Neural crest cell (in vitro differentiated cells): ENCODE results near the gene NRN1. TPM values are rescaled to one million over a fixed set of nuclear protein-coding genes. Genes with fewer than 3 reads are reported as not detected.

Experiments
- DNase-seq: peaks from one replicate; pipeline ENCODE4 v3.0.0; 2021; ENCODE audit warnings: low read depth, mixed read lengths, low spot score
- H3K27ac Mint-ChIP-seq: one replicate; pipeline ENCODE4 v1.8.0; 2021; ENCODE audit warnings: mild to moderate bottlenecking, mixed read lengths; ENCODE audit not compliant: unreplicated experiment
- H3K27me3 Mint-ChIP-seq: 2 replicates; pipeline ENCODE4 v1.8.0; 2021; ENCODE audit warnings: low read depth, mild to moderate bottlenecking, mixed read lengths
- H3K36me3 Mint-ChIP-seq: 2 replicates; pipeline ENCODE4 v1.8.0; 2021; ENCODE audit warnings: low read depth, mild to moderate bottlenecking, mixed read lengths
- H3K4me1 Mint-ChIP-seq: 2 replicates; pipeline ENCODE4 v1.8.0; 2021; ENCODE audit warnings: mixed read lengths
- H3K4me3 Mint-ChIP-seq: one replicate; pipeline ENCODE4 v1.8.0; 2021; ENCODE audit warnings: mild to moderate bottlenecking, mixed read lengths
- H3K9me3 Mint-ChIP-seq: 2 replicates; pipeline ENCODE4 v1.8.0; 2021; ENCODE audit warnings: mixed read lengths
- CTCF ChIP-seq: fragments of 200-600 bp; sonication (generic); conservative IDR thresholded peaks from 2 replicates; pipeline ENCODE4 v1.5.0; 2021; ENCODE audit warnings: antibody characterized with exemption, mild to moderate bottlenecking
- long read RNA-seq: library from polyadenylated mRNA; unstranded; transcript quantifications from one replicate; pipeline ENCODE4 v2.0.0, GENCODE V29; 2020
- total RNA-seq: library from RNA; stranded (reverse); gene quantifications from 2 replicates; pipeline ENCODE4 v1.2.1, GENCODE V29; 2021

Gene NRN1
- 1.3 and 1.5 TPM in 2 replicates for total RNA-seq
- long read RNA-seq, partial matches to known transcripts: 1 of 4 reads
- long read RNA-seq, other reads (novel, unspliced or antisense): 0 of 4 reads

- DNase-seq: no peak
- H3K27ac Mint-ChIP-seq: no peak within 1 kb of the TSS
- H3K4me3 Mint-ChIP-seq: peak within 1 kb of the TSS; percentile 86
- no peaks in the 10 kb centered on the region for H3K36me3 Mint-ChIP-seq
- TF ChIP-seq CTCF: no peak
- peaks cover 58% of the 10 kb centered on the region for H3K4me1 Mint-ChIP-seq
- H3K9me3 Mint-ChIP-seq: no peaks in the 10 kb centered on the region
- peaks cover 88% of the 10 kb centered on the region for H3K27me3 Mint-ChIP-seq
Observed at GRCh38 chr6:6006428-6007365, at the start of gene NRN1. NRN1 (minus strand) TSS chr6:6006925; CDS start chr6:6006749, 176 bp downstream.

- H3K4me3 Mint-ChIP-seq: no peak overlapping the region
- H3K4me1 Mint-ChIP-seq: no peaks in the 10 kb centered on the region
- peaks cover 11% of the 10 kb centered on the region for H3K9me3 Mint-ChIP-seq
- H3K27ac Mint-ChIP-seq: no peak overlapping the region
- peaks cover 26% of the 10 kb centered on the region for H3K27me3 Mint-ChIP-seq
- no peak for TF ChIP-seq CTCF
- DNase-seq: no peak
- H3K36me3 Mint-ChIP-seq: no peaks in the 10 kb centered on the region
Observed at GRCh38 chr6:6052216-6052615, 45.5 kb upstream of the NRN1 start.

GRCh38 chr6:6046716-6047115 lies 40.0 kb upstream of the NRN1 start:
- Mint-ChIP-seq H3K9me3 (peaks cover 16% of the 10 kb centered on the region), H3K4me3 (no peak overlapping the region), H3K27ac (no peak overlapping the region), H3K36me3 (no peaks in the 10 kb centered on the region), H3K4me1 (no peaks in the 10 kb centered on the region), H3K27me3 (peaks cover 25% of the 10 kb centered on the region)
- TF ChIP-seq CTCF: no peak
- no peak for DNase-seq

- Mint-ChIP-seq H3K9me3 (no peaks in the 10 kb centered on the region), H3K27me3 (peaks cover 23% of the 10 kb centered on the region), H3K36me3 (no peaks in the 10 kb centered on the region), H3K27ac (no peak overlapping the region), H3K4me3 (no peak overlapping the region), H3K4me1 (no peaks in the 10 kb centered on the region)
- DNase-seq: no peak
- no peak for TF ChIP-seq CTCF
Observed at GRCh38 chr6:6039946-6040509, 33.3 kb upstream of the NRN1 start.

- no peak for TF ChIP-seq CTCF
- no peaks in the 10 kb centered on the region for H3K4me1 Mint-ChIP-seq
- no peak overlapping the region for H3K27ac Mint-ChIP-seq
- H3K27me3 Mint-ChIP-seq: peaks cover 30% of the 10 kb centered on the region
- DNase-seq: no peak
- no peaks in the 10 kb centered on the region for H3K9me3 Mint-ChIP-seq
- no peaks in the 10 kb centered on the region for H3K36me3 Mint-ChIP-seq
- H3K4me3 Mint-ChIP-seq: no peak overlapping the region
Observed at GRCh38 chr6:6037179-6037578, 30.5 kb upstream of the NRN1 start.
